Peyer's patch (tissue), 4 donors: ENCODE measurements around the gene STON1.

Experiments
- CTCF ChIP-seq, 6 experiments: fragments of 450-650 bp in 4 of 6; fragments of 200-600 bp in 2 of 6; sonication (generic) in 1 of 6; IDR thresholded peaks; one replicate each; pipeline ENCODE4 v1.5.1; 2017 to 2019; ENCODE audit warnings: antibody characterized with exemption in 6 of 6, mild to moderate bottlenecking in 3 of 6, moderate library complexity in 1 of 6
- POLR2A ChIP-seq, 2 donors: fragments of 450-650 bp; IDR thresholded peaks; one replicate each; pipeline ENCODE4 v1.5.1; 2017; ENCODE audit warnings: antibody characterized with exemption in 2 of 2, mild to moderate bottlenecking in 2 of 2, moderate library complexity in 2 of 2

GRCh38 chr2:48529676-48530032, 300 bp upstream of the STON1 start:
- TF ChIP-seq CTCF (IDR thresholded peaks at IDR 0.05) (no peak), POLR2A (IDR thresholded peaks at IDR 0.05) (no peak)
